Upper lobe of left lung (tissue), 4 donors: ENCODE measurements around the gene SYP.

Experiments used
- POLR2A ChIP-seq, 4 donors: fragments of 450-650 bp; IDR thresholded peaks; one replicate each; pipeline ENCODE4 v1.5.1; 2016 to 2017; ENCODE audit warnings: antibody characterized with exemption in 4 of 4, mild to moderate bottlenecking in 2 of 4
- POLR2AphosphoS5 ChIP-seq, 2 donors: sonication (generic); formaldehyde crosslinking; IDR thresholded peaks; one replicate each; pipeline ENCODE4 v1.5.1; 2017; ENCODE audit warnings: antibody characterized with exemption in 2 of 2

DNA sequence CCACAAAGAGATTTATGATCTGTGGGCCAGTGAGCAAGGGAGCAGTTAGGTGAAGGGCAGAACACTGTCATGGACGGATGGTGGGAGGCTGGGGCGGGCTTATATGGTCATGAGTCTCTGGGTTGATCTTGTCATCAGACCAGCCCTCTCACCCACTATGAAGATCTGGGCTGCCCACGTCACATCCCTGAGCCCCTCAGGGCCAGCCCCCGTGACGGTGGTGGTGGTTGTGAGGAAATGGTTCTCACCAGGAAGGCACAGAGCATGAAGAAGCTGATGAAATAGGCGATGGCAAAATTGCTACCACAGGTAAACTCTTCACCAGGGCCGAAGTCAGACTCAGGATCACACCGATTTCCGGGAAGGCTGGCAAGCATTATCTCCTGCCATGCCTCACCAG lies 11.1 kb upstream of the SYP start:
- TF ChIP-seq POLR2A (IDR thresholded peaks at IDR 0.05) (no peak), POLR2AphosphoS5 (IDR thresholded peaks at IDR 0.05) (no peak)
